Amniotic epithelial cell (primary cell): ENCODE data around the gene B3GNT9.

Experiments
- DNase-seq: peaks from one replicate; pipeline ENCODE4 v3.0.0-alpha.2; 2010; ENCODE audit warnings: low read depth

B3GNT9 gene

GRCh38 chr16:67150833-67151396 lies at the start of gene B3GNT9:
TSS of gene B3GNT9 (minus strand) at chr16:67150998. CDS start at chr16:67150485, 513 bp downstream.
- DNase-seq, result peak; percentile 71

GRCh38 chr16:67200491-67200890 lies 49.7 kb upstream of the B3GNT9 start:
- no peak for DNase-seq

GRCh38 chr16:67199808-67200198 lies 49.0 kb upstream of the B3GNT9 start:
- DNase-seq, result no peak

GRCh38 chr16:67199011-67199807 lies 48.4 kb upstream of the B3GNT9 start, which contains the start of gene ELMO3:
TSS of gene ELMO3 (plus strand) at chr16:67199131. CDS start at chr16:67199327, 196 bp downstream.
- no peak for DNase-seq

GRCh38 chr16:67198238-67198734 lies 47.5 kb upstream of the B3GNT9 start:
- peak; percentile 40 for DNase-seq

GRCh38 chr16:67197704-67198103 lies 46.9 kb upstream of the B3GNT9 start:
- DNase-seq, result no peak

GRCh38 chr16:67196881-67197280 lies 46.1 kb upstream of the B3GNT9 start:
- DNase-seq, result no peak

GRCh38 chr16:67195676-67196075 lies 44.9 kb upstream of the B3GNT9 start:
- DNase-seq, result no peak

- no peak for DNase-seq
These were observed 43.5 kb upstream of the B3GNT9 start for GRCh38 chr16:67194260-67194659.

GRCh38 chr16:67193536-67193935 lies 42.7 kb upstream of the B3GNT9 start:
- no peak for DNase-seq

GRCh38 chr16:67192781-67193361 lies 42.1 kb upstream of the B3GNT9 start:
- no peak for DNase-seq

GRCh38 chr16:67191995-67192681 lies 41.3 kb upstream of the B3GNT9 start, which contains the start of gene E2F4:
TSS of gene E2F4 (plus strand) at chr16:67192155. CDS start at chr16:67192228, 73 bp downstream.
- DNase-seq, result peak; percentile 91

GRCh38 chr16:67191411-67191994 lies 40.7 kb upstream of the B3GNT9 start:
- DNase-seq, result no peak

- DNase-seq, result peak; percentile 61
These were observed 39.9 kb upstream of the B3GNT9 start for GRCh38 chr16:67190448-67191399.

GRCh38 chr16:67190041-67190440 lies 39.2 kb upstream of the B3GNT9 start, which contains the start of gene EXOC3L1:
TSS of gene EXOC3L1 (minus strand) at chr16:67190136. CDS start at chr16:67189676, 460 bp downstream.
- DNase-seq, result no peak

GRCh38 chr16:67188798-67189197 lies 38.0 kb upstream of the B3GNT9 start:
- DNase-seq, result no peak

- no peak for DNase-seq
These were observed 37.5 kb upstream of the B3GNT9 start for GRCh38 chr16:67188323-67188722.

GRCh38 chr16:67187175-67187890 lies 36.5 kb upstream of the B3GNT9 start:
- no peak for DNase-seq

GRCh38 chr16:67186550-67186950 lies 35.8 kb upstream of the B3GNT9 start:
- DNase-seq, result peak; percentile 64

- no peak for DNase-seq
These were observed 34.9 kb upstream of the B3GNT9 start for GRCh38 chr16:67185651-67186134.
